Smooth muscle cell (in vitro differentiated cells): Measurements from ENCODE around the gene ATP11A. TPM values are rescaled to one million over a fixed set of nuclear protein-coding genes. Genes with fewer than 3 reads are reported as not detected.

ENCODE experiments used
- DNase-seq: peaks from one replicate; lab custom pipeline; 2025; ENCODE audit not compliant: unreplicated experiment; lab: John Stamatoyannopoulos, UW
- H2AFZ ChIP-seq: fragments of 200-600 bp; sonication (generic); 2 replicates; pipeline ENCODE4 v1.6.0; 2016; ENCODE audit warnings: antibody characterized with exemption, low read depth, mild to moderate bottlenecking
- H3F3A ChIP-seq: fragments of 200-600 bp; sonication (generic); 2 replicates; pipeline ENCODE4 v1.6.0; 2017; ENCODE audit warnings: antibody characterized with exemption, low read depth
- H3K27ac ChIP-seq: fragments of 200-600 bp; sonication (generic); 2 replicates; pipeline ENCODE4 v1.5.1; 2016; ENCODE audit warnings: low read depth, mild to moderate bottlenecking
- H3K27me3 ChIP-seq: fragments of 200-600 bp; sonication (generic); 2 replicates; pipeline ENCODE4 v1.6.1; 2016; ENCODE audit warnings: low read depth, mild to moderate bottlenecking
- H3K36me3 ChIP-seq: fragments of 200-600 bp; sonication (generic); 2 replicates; pipeline ENCODE4 v1.5.1; 2016; ENCODE audit warnings: low read depth
- H3K4me1 ChIP-seq: fragments of 200-600 bp; sonication (generic); 2 replicates; pipeline ENCODE4 v1.5.1; 2016; ENCODE audit warnings: low read depth
- H3K4me2 ChIP-seq: fragments of 200-600 bp; sonication (generic); 2 replicates; pipeline ENCODE4 v1.6.0; 2016; ENCODE audit warnings: mild to moderate bottlenecking
- H3K4me3 ChIP-seq: fragments of 200-600 bp; sonication (generic); 2 replicates; pipeline ENCODE4 v1.5.1; 2016; ENCODE audit warnings: mild to moderate bottlenecking
- H3K79me2 ChIP-seq: fragments of 200-600 bp; sonication (generic); 2 replicates; pipeline ENCODE4 v1.6.0; 2016; ENCODE audit warnings: low read depth, mild to moderate bottlenecking
- H3K9ac ChIP-seq: fragments of 200-600 bp; sonication (generic); 2 replicates; pipeline ENCODE4 v1.6.0; 2016; ENCODE audit warnings: low read depth
- H3K9me3 ChIP-seq: fragments of 200-600 bp; sonication (generic); replicated peaks from 2 replicates; pipeline ENCODE4 v1.5.1; 2016; ENCODE audit warnings: low read depth
- H4K20me1 ChIP-seq: fragments of 200-600 bp; sonication (generic); 2 replicates; pipeline ENCODE4 v1.6.0; 2016; ENCODE audit warnings: low read depth
- WGBS: methylation state at CpG from one replicate; pipeline ENCODE4 v1.1.7; 2016; ENCODE audit warnings: low lambda C conversion rate; 5-methylcytosine and 5-hydroxymethylcytosine counted together
- polyA plus RNA-seq: library from polyadenylated mRNA; unstranded; fragments of >200 nt; fragmentation: Nextera tagmentation; extraction: Ambion mirVana; gene quantifications from 2 replicates; pipeline ENCODE4 v1.2.1, GENCODE V29; 2016
- total RNA-seq: library from RNA; depleted of rRNA; stranded (reverse); fragments of >200 nt; gene quantifications from 2 replicates; pipeline ENCODE4 v1.2.3, GENCODE V29; 2014
- TF ChIP-seq, protein P1 (sequence below): fragments of 200-600 bp; sonication (generic); IDR thresholded peaks from 2 replicates; pipeline ENCODE4 v1.5.1; 2017; ENCODE audit warnings: borderline replicate concordance, mild to moderate bottlenecking, antibody characterized with exemption; ENCODE audit not compliant: insufficient read depth, poor library complexity, severe bottlenecking

The ATP11A gene
- total and polyA plus RNA-seq, 2 experiments from 2014 or later = 6.5 to 7.5 TPM

DNA sequence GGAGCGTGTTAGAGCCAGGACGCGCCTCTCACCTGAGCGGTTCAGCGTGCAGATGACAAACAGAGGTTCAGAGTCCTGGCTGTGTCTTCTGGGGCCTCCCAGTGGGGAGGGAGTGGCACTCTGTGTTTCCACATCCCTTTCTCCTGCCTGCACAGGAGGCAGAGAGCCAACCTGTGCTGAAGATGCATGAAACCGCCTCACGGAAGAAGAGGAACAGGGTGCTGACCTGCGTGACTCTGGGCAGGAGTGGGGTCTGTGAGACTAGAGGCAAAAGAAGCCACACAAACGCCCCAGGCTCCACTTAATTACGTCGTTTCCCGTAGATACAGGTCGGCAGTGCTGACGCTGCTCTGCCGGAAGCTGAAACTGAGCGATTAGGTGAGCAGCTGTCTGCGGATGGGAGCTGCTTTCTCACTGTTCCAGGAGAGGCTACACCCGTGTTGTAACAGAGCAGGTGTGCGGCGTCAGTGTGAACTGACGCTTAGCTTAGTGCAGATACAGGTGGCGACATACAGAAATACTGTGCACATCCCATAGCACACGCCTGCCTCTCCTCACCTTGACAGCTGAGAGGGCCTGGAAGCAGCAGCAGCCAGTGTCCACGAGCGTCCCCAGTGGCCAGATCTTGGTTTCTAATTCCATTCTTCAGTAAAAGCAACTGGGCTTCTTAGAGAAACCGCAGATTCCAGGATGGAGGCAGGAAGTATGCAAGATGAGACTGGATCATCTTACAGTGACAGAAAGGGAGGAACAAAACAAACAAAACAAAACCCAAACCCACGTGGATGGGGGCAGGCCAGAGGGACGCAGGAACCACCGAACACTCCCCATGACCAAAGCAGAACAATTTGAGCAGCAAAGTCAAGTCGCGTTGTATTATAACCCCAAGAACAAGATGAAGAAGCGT lies 241.4 kb downstream of the ATP11A start:
- Histone ChIP-seq H3K36me3 (no peaks in the 10 kb centered on the region), H3K4me3 (no peak overlapping the region), H4K20me1 (no peaks in the 10 kb centered on the region), H2AFZ (no peak overlapping the region), H3K79me2 (no peaks in the 10 kb centered on the region), H3K4me2 (peak overlapping the region; percentile 29), H3K27ac (no peak overlapping the region), H3K9ac (no peak overlapping the region), H3K27me3 (no peaks in the 10 kb centered on the region), H3K9me3 (no peaks in the 10 kb centered on the region), H3K4me1 (peaks cover 5% of the 10 kb centered on the region), H3F3A (no peaks in the 10 kb centered on the region)
- TF ChIP-seq, protein P1, sequence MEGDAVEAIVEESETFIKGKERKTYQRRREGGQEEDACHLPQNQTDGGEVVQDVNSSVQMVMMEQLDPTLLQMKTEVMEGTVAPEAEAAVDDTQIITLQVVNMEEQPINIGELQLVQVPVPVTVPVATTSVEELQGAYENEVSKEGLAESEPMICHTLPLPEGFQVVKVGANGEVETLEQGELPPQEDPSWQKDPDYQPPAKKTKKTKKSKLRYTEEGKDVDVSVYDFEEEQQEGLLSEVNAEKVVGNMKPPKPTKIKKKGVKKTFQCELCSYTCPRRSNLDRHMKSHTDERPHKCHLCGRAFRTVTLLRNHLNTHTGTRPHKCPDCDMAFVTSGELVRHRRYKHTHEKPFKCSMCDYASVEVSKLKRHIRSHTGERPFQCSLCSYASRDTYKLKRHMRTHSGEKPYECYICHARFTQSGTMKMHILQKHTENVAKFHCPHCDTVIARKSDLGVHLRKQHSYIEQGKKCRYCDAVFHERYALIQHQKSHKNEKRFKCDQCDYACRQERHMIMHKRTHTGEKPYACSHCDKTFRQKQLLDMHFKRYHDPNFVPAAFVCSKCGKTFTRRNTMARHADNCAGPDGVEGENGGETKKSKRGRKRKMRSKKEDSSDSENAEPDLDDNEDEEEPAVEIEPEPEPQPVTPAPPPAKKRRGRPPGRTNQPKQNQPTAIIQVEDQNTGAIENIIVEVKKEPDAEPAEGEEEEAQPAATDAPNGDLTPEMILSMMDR = peak; percentile 53
- DNase-seq = no peak
- WGBS = 59% methylated on average over 32 of the region's 32 CpGs

- Histone ChIP-seq H3K79me2 (no peaks in the 10 kb centered on the region), H3K4me3 (no peak overlapping the region), H3K9me3 (no peaks in the 10 kb centered on the region), H3K9ac (no peak overlapping the region), H3K27ac (no peak overlapping the region), H3K4me2 (no peak overlapping the region), H3K4me1 (peaks cover 5% of the 10 kb centered on the region), H3F3A (no peaks in the 10 kb centered on the region), H2AFZ (no peak overlapping the region), H4K20me1 (no peaks in the 10 kb centered on the region), H3K27me3 (no peaks in the 10 kb centered on the region), H3K36me3 (no peaks in the 10 kb centered on the region)
- WGBS = 89% methylated on average over 9 of the region's 9 CpGs
- TF ChIP-seq, protein P1 = no peak
- DNase-seq = no peak
Observed at GRCh38 chr13:112932971-112933370, 243.1 kb downstream of the ATP11A start.

GRCh38 chr13:112933649-112934048 lies 243.8 kb downstream of the ATP11A start:
- H3K9me3 ChIP-seq = no peaks in the 10 kb centered on the region
- H3K9ac ChIP-seq = no peak overlapping the region
- no peak overlapping the region for H2AFZ ChIP-seq
- H3K27me3 ChIP-seq = no peaks in the 10 kb centered on the region
- DNase-seq = no peak
- no peak overlapping the region for H3K27ac ChIP-seq
- peaks cover 5% of the 10 kb centered on the region for H3K4me1 ChIP-seq
- H3F3A ChIP-seq = no peaks in the 10 kb centered on the region
- H3K36me3 ChIP-seq = no peaks in the 10 kb centered on the region
- TF ChIP-seq, protein P1 = no peak
- no peak overlapping the region for H3K4me3 ChIP-seq
- H3K79me2 ChIP-seq = no peaks in the 10 kb centered on the region
- no peaks in the 10 kb centered on the region for H4K20me1 ChIP-seq
- no peak overlapping the region for H3K4me2 ChIP-seq
- 96% methylated on average over 6 of the region's 7 CpGs for WGBS
